GM19455 (cell line): ENCODE data around the gene CS.
A peak's percentile ranks its signal among the peaks of the same experiment; 100 is the strongest.

Experiments
- ATAC-seq: cut with Tn5 transposase; IDR thresholded peaks from one replicate; pipeline ENCODE4 v1.9.1; 2021; ENCODE audit not compliant: unreplicated experiment

The CS gene

GRCh38 chr12:56253091-56253490 lies 47.0 kb downstream of the CS start:
- ATAC-seq = no peak

GRCh38 chr12:56252649-56253048 lies 47.5 kb downstream of the CS start:
- no peak for ATAC-seq

DNA sequence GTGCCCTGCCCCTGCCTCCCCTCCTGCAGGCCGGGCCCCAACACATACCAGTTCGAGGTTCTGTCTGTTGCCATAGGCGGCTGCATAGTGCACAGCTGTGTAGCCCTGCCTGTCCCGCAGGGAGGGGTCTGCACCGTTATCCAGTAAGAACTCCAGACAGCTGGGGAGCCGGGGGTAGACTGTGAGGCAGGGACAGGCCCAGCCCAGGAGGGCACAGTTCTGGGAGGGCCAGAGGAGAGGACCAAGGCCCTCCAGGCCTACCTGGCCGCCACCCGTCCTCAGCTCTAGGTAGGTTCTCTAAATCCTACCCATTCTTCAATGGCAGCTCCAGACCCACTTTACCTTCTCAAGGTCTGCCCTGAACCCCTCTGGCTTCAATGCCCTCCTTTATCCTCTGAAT lies 51.4 kb downstream of the CS start:
- no peak for ATAC-seq

- ATAC-seq = no peak
Observed at GRCh38 chr12:56247923-56248322, 52.2 kb downstream of the CS start.

GRCh38 chr12:56244494-56244893 lies 55.6 kb downstream of the CS start:
- no peak for ATAC-seq

GRCh38 chr12:56243731-56244181 lies 56.4 kb downstream of the CS start:
- ATAC-seq = no peak

GRCh38 chr12:56242986-56243385 lies 57.1 kb downstream of the CS start:
- no peak for ATAC-seq

GRCh38 chr12:56241424-56242303 lies 58.5 kb downstream of the CS start:
- no peak for ATAC-seq

DNA sequence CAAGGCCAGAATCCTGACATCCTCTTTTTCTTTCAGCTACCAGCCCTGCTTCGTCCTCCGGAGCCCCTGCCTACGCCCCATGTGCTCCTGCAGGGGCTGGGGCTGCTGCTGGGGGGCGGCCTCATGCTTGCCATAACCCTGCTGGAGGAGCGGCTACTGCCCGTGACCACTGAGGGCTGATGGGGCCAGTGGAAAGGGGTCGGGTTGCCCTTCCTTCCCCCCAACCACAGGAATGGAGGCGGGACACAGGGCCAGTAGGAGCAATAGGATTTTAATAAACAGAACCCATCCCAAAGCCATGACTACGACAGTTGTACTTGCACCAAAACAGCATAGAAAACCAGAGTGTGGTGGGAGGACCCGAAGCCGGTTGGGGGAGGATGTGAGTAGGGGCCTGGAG lies 62.6 kb downstream of the CS start:
- no peak for ATAC-seq

DNA sequence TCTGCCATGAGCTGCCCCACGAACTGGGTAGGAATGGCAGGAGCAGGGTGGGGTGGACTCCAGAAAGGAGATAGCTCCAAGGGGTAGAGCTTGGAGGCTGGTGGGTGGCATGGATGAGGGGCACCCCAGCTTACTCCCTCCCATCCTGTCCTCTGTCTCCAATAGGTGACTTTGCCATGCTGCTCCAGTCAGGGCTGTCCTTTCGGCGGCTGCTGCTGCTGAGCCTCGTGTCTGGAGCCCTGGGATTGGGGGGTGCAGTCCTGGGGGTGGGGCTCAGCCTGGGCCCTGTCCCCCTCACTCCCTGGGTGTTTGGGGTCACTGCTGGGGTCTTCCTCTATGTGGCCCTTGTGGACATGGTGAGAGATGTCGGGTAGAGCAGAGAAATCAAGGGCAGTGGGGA lies 63.1 kb downstream of the CS start:
- ATAC-seq = no peak

- no peak for ATAC-seq
Observed at GRCh38 chr12:56236091-56236490, 64.0 kb downstream of the CS start.

DNA sequence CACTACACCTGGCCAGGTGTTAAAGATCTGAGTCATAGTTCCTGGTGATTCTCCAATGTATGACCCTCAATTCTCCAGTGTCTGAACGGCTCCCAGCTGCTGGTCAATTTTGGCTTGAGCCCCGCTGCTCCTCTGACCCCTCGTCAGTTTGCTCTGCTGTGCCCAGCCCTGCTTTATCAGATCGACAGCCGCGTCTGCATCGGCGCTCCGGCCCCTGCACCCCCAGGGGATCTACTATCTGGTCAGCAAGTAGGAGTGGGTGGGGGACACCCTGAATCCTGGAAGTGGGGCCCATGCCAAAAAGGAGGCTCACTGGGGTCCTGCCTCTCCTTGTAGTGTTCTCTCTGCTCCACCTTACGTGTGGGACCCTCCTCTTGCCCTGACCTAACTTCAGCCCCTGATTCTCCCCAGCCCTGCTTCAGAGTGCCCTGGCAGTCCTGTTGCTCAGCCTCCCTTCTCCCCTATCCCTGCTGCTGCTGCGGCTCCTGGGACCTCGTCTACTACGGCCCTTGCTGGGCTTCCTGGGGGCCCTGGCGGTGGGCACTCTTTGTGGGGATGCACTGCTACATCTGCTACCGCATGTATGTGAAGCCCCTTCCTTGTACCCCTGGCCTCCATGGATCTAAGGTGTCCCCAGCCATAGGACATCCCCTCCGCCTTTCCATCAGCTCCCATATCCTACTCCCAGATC lies 65.2 kb downstream of the CS start:
- no peak for ATAC-seq

DNA sequence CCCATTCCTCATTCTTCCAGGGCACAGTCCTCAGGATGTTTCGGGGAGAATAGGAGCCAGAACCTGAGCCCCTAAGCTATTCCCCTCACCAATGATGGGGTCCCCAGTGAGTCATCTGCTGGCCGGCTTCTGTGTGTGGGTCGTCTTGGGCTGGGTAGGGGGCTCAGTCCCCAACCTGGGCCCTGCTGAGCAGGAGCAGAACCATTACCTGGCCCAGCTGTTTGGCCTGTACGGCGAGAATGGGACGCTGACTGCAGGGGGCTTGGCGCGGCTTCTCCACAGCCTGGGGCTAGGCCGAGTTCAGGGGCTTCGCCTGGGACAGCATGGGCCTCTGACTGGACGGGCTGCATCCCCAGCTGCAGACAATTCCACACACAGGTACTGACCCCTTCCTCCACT lies 68.9 kb downstream of the CS start:
- ATAC-seq = no peak

DNA sequence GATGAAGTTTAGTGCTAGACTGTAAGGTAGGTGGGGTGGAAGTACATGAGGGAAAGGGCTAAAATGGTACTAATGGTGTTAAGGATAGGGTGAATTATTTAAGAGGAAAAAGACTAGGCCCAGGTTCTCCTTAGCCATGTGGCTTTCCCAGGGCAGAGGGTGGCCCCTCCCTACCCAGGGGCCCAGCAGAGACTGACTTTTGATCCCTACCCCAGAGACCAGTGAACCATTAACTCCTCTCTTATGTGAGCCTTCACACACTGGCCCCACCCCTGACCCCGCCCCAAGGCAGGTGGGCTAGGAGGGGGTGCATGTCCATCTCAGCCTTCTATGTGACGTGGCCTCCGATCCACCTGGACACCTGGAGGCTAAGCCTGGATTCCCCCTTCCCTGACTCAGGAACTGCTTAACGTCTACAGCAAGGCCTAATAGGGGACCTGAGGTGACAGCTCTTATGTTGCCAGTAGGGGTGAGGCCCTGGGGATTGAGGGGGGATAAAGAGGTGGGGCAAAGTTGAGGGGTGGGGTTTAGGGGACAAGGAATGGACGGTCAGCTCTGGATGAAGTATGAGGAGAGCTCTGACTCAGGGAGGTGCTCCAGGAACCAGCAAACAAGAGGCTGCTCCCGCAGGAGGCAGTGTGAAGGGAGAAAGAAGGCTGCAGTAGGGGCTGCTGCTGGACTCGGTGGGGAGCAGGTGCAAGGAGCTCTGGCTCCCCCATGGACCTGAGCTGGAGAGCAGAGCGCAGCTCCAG lies 69.5 kb downstream of the CS start:
- no peak for ATAC-seq

DNA sequence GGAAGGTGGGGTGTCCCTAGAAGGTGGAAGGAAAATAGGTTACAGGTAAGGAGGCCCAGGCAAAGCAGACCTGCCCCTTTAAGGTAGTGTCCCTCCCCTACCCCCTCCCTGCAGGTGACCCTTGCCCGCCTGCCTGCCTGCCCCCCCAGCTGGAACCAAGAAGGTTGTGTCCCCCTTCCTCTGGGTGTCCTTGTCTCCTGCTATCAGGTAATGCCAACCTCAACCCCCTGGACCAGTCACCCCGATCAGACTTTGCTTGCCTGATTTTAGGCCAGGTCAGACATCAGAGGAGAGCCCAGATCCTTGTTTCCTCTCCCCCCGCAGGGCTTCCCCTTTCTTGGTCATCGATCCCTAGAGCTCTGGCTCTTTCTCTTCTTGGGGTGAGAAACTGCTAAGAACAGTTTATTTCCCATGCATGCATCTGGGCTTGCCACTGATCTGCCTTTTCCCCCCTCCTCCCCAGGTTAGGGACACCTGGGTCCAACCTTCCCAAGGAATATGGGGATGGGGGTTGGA lies 70.2 kb downstream of the CS start, which contains the start of gene SLC39A5:
SLC39A5 (plus strand) TSS at position 136 of the 516 bp plus-strand sequence. CDS start 1,224 bp downstream, outside the sequence.
- no peak for ATAC-seq

- no peak for ATAC-seq
Observed at GRCh38 chr12:56229082-56229481, 71.0 kb downstream of the CS start.

- ATAC-seq = no peak
Observed at GRCh38 chr12:56224954-56225353, 75.2 kb downstream of the CS start.

- ATAC-seq = peak; percentile 70
Observed at GRCh38 chr12:56224102-56224701, 75.9 kb downstream of the CS start, which contains the start of gene NABP2. NABP2 (plus strand) TSS chr12:56224342; CDS start chr12:56224857, 515 bp downstream.

GRCh38 chr12:56223571-56224101 lies 76.5 kb downstream of the CS start:
- peak; percentile 7 for ATAC-seq

GRCh38 chr12:56222531-56222895 lies 77.6 kb downstream of the CS start:
- no peak for ATAC-seq
